HG02981 (cell line): ENCODE measurements around the gene UNC50.

Source experiments
- ATAC-seq: cut with Tn5 transposase; IDR thresholded peaks from one replicate; pipeline ENCODE4 v1.9.1; 2021; ENCODE audit warnings: mild to moderate bottlenecking, moderate library complexity; ENCODE audit not compliant: unreplicated experiment

The UNC50 gene, protein sequence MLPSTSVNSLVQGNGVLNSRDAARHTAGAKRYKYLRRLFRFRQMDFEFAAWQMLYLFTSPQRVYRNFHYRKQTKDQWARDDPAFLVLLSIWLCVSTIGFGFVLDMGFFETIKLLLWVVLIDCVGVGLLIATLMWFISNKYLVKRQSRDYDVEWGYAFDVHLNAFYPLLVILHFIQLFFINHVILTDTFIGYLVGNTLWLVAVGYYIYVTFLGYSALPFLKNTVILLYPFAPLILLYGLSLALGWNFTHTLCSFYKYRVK

GRCh38 chr2:98608116-98608961 is at the start of gene UNC50, which contains the start of gene COA5:
TSS of gene UNC50 (plus strand) at chr2:98608589. CDS start at chr2:98609760, 1,171 bp downstream.
TSS of gene COA5 (minus strand) at chr2:98608512. CDS start at chr2:98608405, 107 bp downstream.
- ATAC-seq, result peak; percentile 76

- no peak for ATAC-seq
Measured at GRCh38 chr2:98558852-98559530, 49.4 kb upstream of the UNC50 start.

GRCh38 chr2:98559581-98559980 is 48.8 kb upstream of the UNC50 start:
- ATAC-seq, result no peak

DNA sequence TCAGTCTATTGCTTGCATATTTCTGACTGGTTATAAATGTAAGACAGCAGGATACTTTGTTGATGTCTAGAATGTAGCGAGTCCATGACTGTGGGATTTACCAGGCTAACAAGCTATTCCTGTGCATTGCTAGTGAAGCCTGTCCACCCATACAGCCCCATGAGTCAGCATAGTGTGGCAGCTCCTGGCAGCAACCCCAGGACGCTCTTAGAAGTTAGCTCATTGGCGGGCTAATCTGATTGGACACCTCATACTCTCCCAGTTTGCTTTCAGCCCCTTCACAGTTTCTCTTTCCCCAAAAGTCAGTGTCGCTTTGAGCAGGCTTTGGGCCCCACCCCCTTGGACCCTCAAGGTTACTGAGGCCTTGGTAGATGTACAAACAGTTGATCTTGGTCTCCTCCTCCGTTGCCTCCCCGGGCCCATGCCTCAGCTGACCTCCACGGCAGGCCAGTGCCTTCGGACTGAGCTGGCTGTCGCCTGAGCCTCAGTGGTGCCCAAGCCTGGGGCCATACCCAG is 48.1 kb upstream of the UNC50 start:
- ATAC-seq, result no peak

DNA sequence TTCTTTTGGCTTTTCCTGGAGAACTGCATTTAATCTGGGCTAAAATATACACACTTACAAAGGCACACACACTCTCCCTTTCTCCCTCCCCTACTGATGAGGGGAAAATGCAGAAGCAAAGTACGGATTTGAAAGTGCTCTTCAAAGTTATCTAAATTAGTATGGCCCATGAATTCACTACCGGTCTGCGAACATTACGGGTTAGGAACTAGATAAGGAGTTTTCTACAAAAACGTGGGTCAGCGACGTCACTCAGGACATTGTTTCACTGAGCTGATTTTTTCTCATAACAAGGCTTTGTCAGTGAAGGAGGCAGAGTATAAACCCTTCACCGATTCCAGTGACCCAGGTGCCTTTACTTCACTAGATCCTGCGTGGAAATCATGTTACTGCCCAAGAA is 47.4 kb upstream of the UNC50 start:
- no peak for ATAC-seq

DNA sequence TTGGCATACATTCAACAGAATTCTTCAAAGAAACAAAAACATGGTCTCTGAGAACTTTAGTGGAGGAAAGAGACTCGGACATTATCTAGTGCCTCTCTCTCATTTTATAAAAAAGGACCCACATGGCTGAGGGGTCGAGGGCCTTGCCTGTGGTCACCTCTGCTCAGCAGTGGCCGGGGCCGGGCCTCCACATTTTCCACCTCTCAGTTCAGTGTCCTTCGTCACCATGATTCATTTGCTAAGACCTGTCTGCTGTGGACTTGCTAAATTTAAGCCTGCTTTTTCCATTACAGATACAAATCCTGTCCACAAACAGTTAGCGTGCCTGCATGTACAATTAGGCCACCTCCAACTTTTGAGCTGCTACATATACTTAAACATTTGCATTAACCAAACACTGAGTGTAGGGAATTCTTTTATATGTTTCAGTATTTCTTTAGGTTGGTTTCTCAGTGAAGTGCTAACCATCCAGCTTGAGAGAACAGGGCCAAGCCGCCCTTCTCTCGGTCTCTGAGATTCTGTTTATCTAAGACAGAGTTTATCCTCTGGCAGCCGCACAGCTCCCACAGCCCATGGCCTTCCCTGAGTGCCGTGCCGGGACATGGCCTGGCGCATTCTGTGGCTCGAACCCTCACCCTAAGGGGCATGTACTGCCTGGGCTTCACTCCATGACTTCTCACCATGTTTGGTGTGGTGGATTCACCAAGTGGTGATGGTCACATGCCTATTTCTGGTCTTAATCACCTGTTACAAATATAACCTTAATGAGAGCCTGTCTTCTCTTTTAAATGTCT is 46.3 kb upstream of the UNC50 start:
- no peak for ATAC-seq

DNA sequence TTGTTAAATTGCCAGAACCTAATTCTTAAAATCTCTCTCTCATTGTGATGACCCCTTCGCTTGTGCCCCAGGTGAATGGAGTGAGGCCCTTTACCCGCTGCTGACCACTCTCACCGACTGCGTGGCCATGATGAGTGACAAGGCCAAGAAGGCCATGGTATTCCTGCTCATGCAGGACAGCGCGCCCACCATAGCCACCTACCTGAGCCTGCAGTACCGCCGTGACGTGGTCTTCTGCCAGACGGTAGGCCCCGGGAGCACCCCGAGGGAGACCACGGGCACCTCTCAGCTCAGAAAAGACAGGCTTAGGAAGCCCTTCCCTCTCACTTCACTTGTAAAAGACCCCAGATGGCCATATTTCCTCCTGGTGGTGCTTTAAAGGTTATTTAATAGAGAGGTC is 45.0 kb upstream of the UNC50 start:
- no peak for ATAC-seq

DNA sequence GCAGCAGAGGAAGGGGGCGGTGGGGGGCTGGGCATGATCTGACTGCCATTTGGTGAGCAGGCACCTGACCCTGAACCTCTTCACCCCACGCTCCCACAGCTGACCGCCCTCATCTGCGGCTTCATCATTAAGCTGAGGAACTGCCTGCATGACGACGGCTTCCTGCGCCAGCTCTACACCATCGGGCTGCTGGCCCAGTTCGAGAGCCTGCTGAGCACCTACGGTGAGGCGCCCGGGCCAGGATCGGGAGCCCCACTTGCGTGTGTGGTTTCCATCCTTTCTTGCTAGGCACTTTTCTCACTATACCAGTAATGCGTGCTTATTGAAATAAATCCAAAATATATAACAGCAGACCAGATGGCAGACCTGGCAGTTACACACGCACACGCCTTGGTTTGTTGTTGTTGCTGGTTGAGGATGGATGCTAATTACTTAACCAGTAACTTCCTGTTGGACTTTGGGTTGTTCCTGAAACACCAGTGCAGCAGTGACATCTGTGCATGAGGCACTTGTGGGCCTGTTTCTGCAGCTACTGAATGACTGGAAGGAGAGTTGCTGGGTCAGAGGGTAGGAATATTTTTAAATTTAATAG is 43.8 kb upstream of the UNC50 start:
- ATAC-seq, result no peak

GRCh38 chr2:98565286-98565860 is 43.0 kb upstream of the UNC50 start:
- ATAC-seq, result no peak

DNA sequence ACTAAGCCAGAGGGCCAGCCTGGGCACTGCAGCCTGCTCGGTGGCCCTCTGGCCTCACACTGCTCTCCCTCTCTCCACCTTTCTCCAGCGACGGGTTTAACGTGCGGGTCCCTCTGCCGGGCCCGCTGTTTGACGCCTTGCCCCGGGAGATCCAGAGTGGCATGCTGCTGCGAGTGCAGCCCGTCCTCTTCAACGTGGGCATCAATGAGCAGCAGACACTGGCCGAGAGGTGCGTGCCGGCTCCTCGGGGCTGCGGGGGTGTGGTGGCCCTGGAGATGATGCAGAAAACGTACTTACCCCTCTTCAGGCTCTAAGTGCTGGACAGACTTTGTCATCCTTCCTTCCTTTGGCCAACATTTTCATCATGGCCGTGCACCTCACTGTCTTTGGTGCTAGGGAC is 42.4 kb upstream of the UNC50 start:
- ATAC-seq, result no peak

GRCh38 chr2:98568161-98568956 is 40.0 kb upstream of the UNC50 start:
- no peak for ATAC-seq

DNA sequence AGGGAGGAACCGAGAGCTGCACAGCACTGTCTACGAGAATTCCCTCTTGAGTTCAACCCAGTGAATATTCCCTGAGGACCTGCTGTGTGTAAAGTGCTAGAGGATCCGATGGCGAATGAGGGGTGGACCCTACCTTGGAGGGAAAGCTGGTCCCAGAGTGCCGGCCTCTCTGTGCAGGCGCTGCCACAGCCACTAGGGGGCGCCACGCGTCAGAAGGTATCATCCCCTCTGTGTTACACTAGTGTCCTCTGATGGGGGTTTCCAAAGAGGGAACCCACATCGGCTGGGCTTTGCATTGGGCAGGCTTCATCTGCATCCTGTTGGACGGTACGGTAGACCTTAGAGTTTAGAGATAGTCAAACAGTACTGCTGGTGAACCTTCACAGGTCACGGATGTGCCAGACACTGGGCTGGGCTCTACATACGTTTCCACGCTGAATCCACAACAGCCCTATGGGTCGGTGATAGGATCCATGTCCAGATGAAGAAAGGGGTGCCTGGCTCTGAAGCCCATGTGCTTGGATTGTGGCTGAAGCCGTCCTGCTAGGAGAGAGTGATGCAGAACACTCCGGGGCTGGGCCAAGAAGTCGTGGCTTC is 39.1 kb upstream of the UNC50 start:
- ATAC-seq, result no peak

DNA sequence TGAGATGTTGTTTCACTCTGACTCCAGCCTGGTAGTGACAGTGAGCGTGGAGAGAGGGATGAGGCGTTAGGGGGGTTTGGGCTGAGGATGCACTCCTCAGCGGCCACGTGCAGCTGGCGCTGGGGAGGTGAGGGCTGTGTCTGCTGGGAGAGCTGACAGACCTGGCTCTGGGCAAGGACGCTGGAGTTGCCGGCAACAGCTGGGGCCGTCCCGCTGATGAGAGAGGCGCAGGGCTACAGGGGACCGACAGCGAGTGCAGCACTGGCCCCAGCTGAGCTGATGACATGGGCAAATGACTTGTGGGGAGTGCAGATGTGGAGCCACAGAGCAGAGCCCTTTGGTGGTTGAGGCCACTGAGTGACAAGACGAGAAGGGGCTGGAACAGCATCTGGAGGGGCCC is 38.5 kb upstream of the UNC50 start:
- ATAC-seq, result no peak

DNA sequence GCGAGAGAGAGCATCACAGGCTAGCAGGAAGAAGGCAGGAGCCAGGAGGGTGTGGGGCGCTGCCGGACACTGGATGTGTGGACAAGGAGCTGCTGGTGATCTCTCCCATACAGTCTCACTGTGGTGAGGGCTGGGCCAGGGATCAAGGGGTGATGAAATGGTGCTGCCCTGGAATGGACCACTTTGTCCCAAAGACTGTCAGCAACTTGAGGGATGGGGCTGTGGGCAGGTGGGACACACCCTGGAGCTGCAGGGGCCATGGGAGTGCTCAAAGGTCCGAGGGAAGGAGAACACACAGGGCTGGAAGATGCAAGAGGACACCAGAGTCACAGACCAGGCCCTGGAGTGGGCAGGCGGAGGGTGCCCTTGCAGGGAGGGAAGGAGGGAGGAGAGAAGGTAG is 38.0 kb upstream of the UNC50 start:
- no peak for ATAC-seq

GRCh38 chr2:98571121-98571701 is 37.2 kb upstream of the UNC50 start:
- no peak for ATAC-seq

DNA sequence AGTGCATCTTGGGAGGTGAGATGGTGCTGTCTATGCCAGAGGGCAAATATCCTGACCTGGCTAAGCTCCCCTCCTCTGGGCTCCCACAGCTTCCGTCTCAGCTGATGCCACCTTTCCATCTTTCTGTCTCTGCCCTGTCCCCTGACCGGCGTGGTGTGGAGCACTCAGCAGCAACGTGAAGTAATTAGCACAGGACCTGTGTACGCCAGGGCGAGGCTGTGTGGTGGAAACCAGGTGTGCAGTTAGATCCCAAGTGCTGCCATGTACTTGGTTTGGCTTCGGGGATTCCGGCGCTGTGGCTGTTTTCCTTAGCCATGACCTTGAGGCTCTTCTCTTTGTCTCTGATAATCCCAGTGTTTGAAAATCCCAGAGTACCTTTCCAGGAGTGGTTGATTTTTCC is 36.6 kb upstream of the UNC50 start:
- no peak for ATAC-seq

GRCh38 chr2:98572211-98572610 is 36.2 kb upstream of the UNC50 start:
- ATAC-seq, result no peak

DNA sequence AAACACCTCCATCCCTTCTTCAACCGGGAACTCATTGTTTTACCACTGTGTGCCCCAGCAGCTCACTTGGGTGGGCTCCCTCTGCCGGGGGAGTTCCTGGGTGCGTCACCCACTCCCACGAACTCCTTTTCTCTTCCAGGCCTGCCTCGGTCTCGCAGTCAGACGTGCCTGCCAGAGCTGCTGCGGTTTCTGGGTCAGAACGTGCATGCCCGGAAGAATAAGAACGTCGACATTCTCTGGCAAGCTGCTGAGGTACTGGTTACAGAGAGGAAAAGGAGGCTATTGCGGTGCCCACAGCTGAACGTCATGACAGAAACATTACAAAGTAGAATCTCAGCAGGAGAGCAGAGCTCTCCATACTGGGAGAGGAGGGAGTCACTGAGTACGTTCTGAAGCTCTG is 35.7 kb upstream of the UNC50 start:
- no peak for ATAC-seq
